ENCODE measurements around the gene ANO7. TPM values are rescaled to one million over a fixed set of nuclear protein-coding genes. Genes with fewer than 3 reads are reported as not detected.

The ANO7 gene
- total RNA-seq, 1 experiment from 2014 or later, result 1.7 TPM

GRCh38 chr2:241149925-241150659 lies 38.4 kb upstream of the ANO7 start, which contains the start of gene PPP1R7:
PPP1R7 (plus strand) TSS chr2:241150467; CDS start chr2:241150496, 29 bp downstream.
- peaks cover 37% of the 10 kb centered on the region for H3K36me3 ChIP-seq
- H3K4me3 ChIP-seq, result peak within 1 kb of the TSS; percentile 77
- no peaks in the 10 kb centered on the region for H3K9me3 ChIP-seq (replicated peaks)
- DNase-seq (ENCODE audit: low read depth in 1 of 2, low spot score in 2 of 2), result peak; percentile 92 to 95
- peak within 1 kb of the TSS; percentile 64 for H3K27ac ChIP-seq
- H3K27me3 ChIP-seq (replicated peaks), result no peaks in the 10 kb centered on the region
- peaks cover 31% of the 10 kb centered on the region for H3K4me1 ChIP-seq (replicated peaks)

GRCh38 chr2:241150660-241151530 lies 37.6 kb upstream of the ANO7 start:
- peak; percentile 42 to 61 for DNase-seq (ENCODE audit: low read depth in 1 of 2, low spot score in 2 of 2)
- Histone ChIP-seq H3K4me1 (replicated peaks) (peaks cover 36% of the 10 kb centered on the region), H3K27me3 (replicated peaks) (no peaks in the 10 kb centered on the region), H3K36me3 (peaks cover 44% of the 10 kb centered on the region), H3K27ac (peak overlapping the region; percentile 64), H3K4me3 (peak overlapping the region; percentile 77), H3K9me3 (replicated peaks) (no peaks in the 10 kb centered on the region)

- Histone ChIP-seq H3K27ac (no peak overlapping the region), H3K4me3 (no peak overlapping the region)
- peak in 1 of 2 experiments; percentile 21 for DNase-seq (ENCODE audit: low read depth in 1 of 2, low spot score in 2 of 2)
Observed at GRCh38 chr2:241151934-241152660, 36.4 kb upstream of the ANO7 start.

GRCh38 chr2:241153616-241154015 lies 34.9 kb upstream of the ANO7 start:
- H3K36me3 ChIP-seq, result peaks cover 49% of the 10 kb centered on the region
- no peak overlapping the region for H3K27ac ChIP-seq
- no peaks in the 10 kb centered on the region for H3K27me3 ChIP-seq (replicated peaks)
- no peak for DNase-seq (ENCODE audit: low read depth in 1 of 2, low spot score in 2 of 2)
- H3K9me3 ChIP-seq (replicated peaks), result no peaks in the 10 kb centered on the region
- H3K4me3 ChIP-seq, result no peak overlapping the region
- peaks cover 58% of the 10 kb centered on the region for H3K4me1 ChIP-seq (replicated peaks)

More at GRCh38 chr2:241151934-241152660, 36.4 kb upstream of the ANO7 start:
- Histone ChIP-seq H3K36me3 (peaks cover 44% of the 10 kb centered on the region), H3K27me3 (replicated peaks) (no peaks in the 10 kb centered on the region), H3K9me3 (replicated peaks) (no peaks in the 10 kb centered on the region), H3K4me1 (replicated peaks) (peaks cover 48% of the 10 kb centered on the region)

GRCh38 chr2:241154915-241155314 lies 33.6 kb upstream of the ANO7 start:
- Histone ChIP-seq H3K27ac (no peak overlapping the region), H3K9me3 (replicated peaks) (no peaks in the 10 kb centered on the region), H3K4me1 (replicated peaks) (peaks cover 63% of the 10 kb centered on the region), H3K27me3 (replicated peaks) (no peaks in the 10 kb centered on the region), H3K36me3 (peaks cover 59% of the 10 kb centered on the region), H3K4me3 (no peak overlapping the region)
- DNase-seq (ENCODE audit: low read depth in 1 of 2, low spot score in 2 of 2), result no peak

- H3K27ac ChIP-seq, result no peak overlapping the region
- H3K9me3 ChIP-seq (replicated peaks), result no peaks in the 10 kb centered on the region
- peaks cover 66% of the 10 kb centered on the region for H3K4me1 ChIP-seq (replicated peaks)
Observed at GRCh38 chr2:241155936-241156335, 32.5 kb upstream of the ANO7 start.

GRCh38 chr2:241156971-241157441 lies 31.5 kb upstream of the ANO7 start:
- peaks cover 63% of the 10 kb centered on the region for H3K4me1 ChIP-seq (replicated peaks)
- peaks cover 60% of the 10 kb centered on the region for H3K36me3 ChIP-seq
- H3K4me3 ChIP-seq, result no peak overlapping the region
- no peaks in the 10 kb centered on the region for H3K27me3 ChIP-seq (replicated peaks)
- H3K9me3 ChIP-seq (replicated peaks), result no peaks in the 10 kb centered on the region
- peak; percentile 68 to 84 for DNase-seq (ENCODE audit: low read depth in 1 of 2, low spot score in 2 of 2)
- H3K27ac ChIP-seq, result peak overlapping the region; percentile 52

More at GRCh38 chr2:241155936-241156335, 32.5 kb upstream of the ANO7 start:
- no peak for DNase-seq (ENCODE audit: low read depth in 1 of 2, low spot score in 2 of 2)
- H3K36me3 ChIP-seq, result peaks cover 62% of the 10 kb centered on the region
- H3K4me3 ChIP-seq, result no peak overlapping the region
- H3K27me3 ChIP-seq (replicated peaks), result no peaks in the 10 kb centered on the region

- Histone ChIP-seq H3K27me3 (replicated peaks) (no peaks in the 10 kb centered on the region), H3K36me3 (peaks cover 61% of the 10 kb centered on the region)
- DNase-seq (ENCODE audit: low read depth in 1 of 2, low spot score in 2 of 2), result peak; percentile 94 to 95
Observed at GRCh38 chr2:241157841-241158545, 30.5 kb upstream of the ANO7 start.

GRCh38 chr2:241158546-241158900 lies 30.0 kb upstream of the ANO7 start:
- no peaks in the 10 kb centered on the region for H3K9me3 ChIP-seq (replicated peaks)
- peaks cover 71% of the 10 kb centered on the region for H3K4me1 ChIP-seq (replicated peaks)
- H3K36me3 ChIP-seq, result peaks cover 60% of the 10 kb centered on the region
- peak overlapping the region; percentile 22 for H3K27ac ChIP-seq
- no peaks in the 10 kb centered on the region for H3K27me3 ChIP-seq (replicated peaks)
- no peak for DNase-seq (ENCODE audit: low read depth in 1 of 2, low spot score in 2 of 2)
- H3K4me3 ChIP-seq, result no peak overlapping the region

More at GRCh38 chr2:241157841-241158545, 30.5 kb upstream of the ANO7 start:
- Histone ChIP-seq H3K4me1 (replicated peaks) (peaks cover 68% of the 10 kb centered on the region), H3K4me3 (no peak overlapping the region), H3K27ac (peak overlapping the region; percentile 52), H3K9me3 (replicated peaks) (no peaks in the 10 kb centered on the region)

- Histone ChIP-seq H3K27ac (no peak overlapping the region), H3K27me3 (replicated peaks) (no peaks in the 10 kb centered on the region), H3K36me3 (peaks cover 62% of the 10 kb centered on the region), H3K9me3 (replicated peaks) (no peaks in the 10 kb centered on the region), H3K4me1 (replicated peaks) (peaks cover 73% of the 10 kb centered on the region), H3K4me3 (no peak overlapping the region)
- no peak for DNase-seq (ENCODE audit: low read depth in 1 of 2, low spot score in 2 of 2)
Observed at GRCh38 chr2:241159116-241159515, 29.4 kb upstream of the ANO7 start.

- Histone ChIP-seq H3K4me3 (no peak overlapping the region), H3K36me3 (peaks cover 62% of the 10 kb centered on the region), H3K4me1 (replicated peaks) (peaks cover 76% of the 10 kb centered on the region), H3K27ac (no peak overlapping the region), H3K9me3 (replicated peaks) (no peaks in the 10 kb centered on the region), H3K27me3 (replicated peaks) (no peaks in the 10 kb centered on the region)
- no peak for DNase-seq (ENCODE audit: low read depth in 1 of 2, low spot score in 2 of 2)
Observed at GRCh38 chr2:241160318-241160717, 28.2 kb upstream of the ANO7 start.

GRCh38 chr2:241161646-241162281 lies 26.7 kb upstream of the ANO7 start:
- Histone ChIP-seq H3K9me3 (replicated peaks) (no peaks in the 10 kb centered on the region), H3K27me3 (replicated peaks) (no peaks in the 10 kb centered on the region), H3K36me3 (peaks cover 70% of the 10 kb centered on the region), H3K4me3 (no peak overlapping the region), H3K27ac (peak overlapping the region; percentile 45), H3K4me1 (replicated peaks) (peaks cover 63% of the 10 kb centered on the region)
- DNase-seq (ENCODE audit: low read depth in 1 of 2, low spot score in 2 of 2), result peak; percentile 80 to 85

All from SJSA1 (cell line).